GM23248 (cell line): ENCODE results near the gene GTPBP4. TPM values are rescaled to one million over a fixed set of nuclear protein-coding genes. Genes with fewer than 3 reads are reported as not detected.

Experiments
- DNase-seq: peaks from one replicate; pipeline ENCODE4 v3.0.0-alpha.2; 2015
- H2AFZ ChIP-seq: fragments of 200-600 bp; sonication (generic); 2 replicates; pipeline ENCODE4 v1.6.1; 2016; ENCODE audit warnings: antibody characterized with exemption
- H3F3A ChIP-seq: fragments of 200-600 bp; sonication (generic); 2 replicates; pipeline ENCODE4 v1.6.1; 2016; ENCODE audit warnings: mild to moderate bottlenecking, antibody characterized with exemption, mixed run types; ENCODE audit not compliant: insufficient read depth
- H3K27ac ChIP-seq: fragments of 200-600 bp; sonication (generic); 2 replicates; pipeline ENCODE4 v1.5.1; 2016; ENCODE audit warnings: mild to moderate bottlenecking
- H3K27me3 ChIP-seq: fragments of 200-600 bp; sonication (generic); replicated peaks from 2 replicates; pipeline ENCODE4 v1.6.1; 2016; ENCODE audit warnings: mild to moderate bottlenecking; ENCODE audit not compliant: insufficient read depth
- H3K36me3 ChIP-seq: fragments of 200-600 bp; sonication (generic); 2 replicates; pipeline ENCODE4 v1.6.1; 2016; ENCODE audit warnings: low read depth, mild to moderate bottlenecking
- H3K4me1 ChIP-seq: fragments of 200-600 bp; sonication (generic); 2 replicates; pipeline ENCODE4 v1.6.1; 2016; ENCODE audit warnings: mild to moderate bottlenecking; ENCODE audit not compliant: insufficient read depth
- H3K4me2 ChIP-seq: fragments of 200-600 bp; sonication (generic); one replicate; pipeline ENCODE4 v1.6.1; 2016; ENCODE audit warnings: mild to moderate bottlenecking; ENCODE audit not compliant: unreplicated experiment
- H3K4me3 ChIP-seq: fragments of 200-600 bp; sonication (generic); 2 replicates; pipeline ENCODE4 v1.5.1; 2016; ENCODE audit warnings: mild to moderate bottlenecking
- H3K79me2 ChIP-seq: fragments of 200-600 bp; sonication (generic); 2 replicates; pipeline ENCODE4 v1.6.1; 2016; ENCODE audit warnings: mild to moderate bottlenecking; ENCODE audit not compliant: insufficient read depth
- H3K9ac ChIP-seq: fragments of 200-600 bp; sonication (generic); 2 replicates; pipeline ENCODE4 v1.6.1; 2016; ENCODE audit warnings: mild to moderate bottlenecking
- H3K9me2 ChIP-seq: fragments of 200-600 bp; sonication (generic); 2 replicates; pipeline ENCODE4 v1.6.1; 2016; ENCODE audit warnings: mixed run types, mild to moderate bottlenecking, moderate library complexity; ENCODE audit not compliant: insufficient read depth
- H3K9me3 ChIP-seq: fragments of 200-600 bp; sonication (generic); one replicate; pipeline ENCODE4 v1.6.1; 2017; ENCODE audit warnings: low read depth
- H4K20me1 ChIP-seq: fragments of 200-600 bp; sonication (generic); 2 replicates; pipeline ENCODE4 v1.6.0; 2016; ENCODE audit not compliant: insufficient read depth
- EZH2 ChIP-seq: fragments of 200-600 bp; sonication (generic); IDR thresholded peaks from 2 replicates; pipeline ENCODE4 v1.6.1; 2018; ENCODE audit warnings: antibody characterized with exemption, mild to moderate bottlenecking; ENCODE audit not compliant: insufficient read depth, poor library complexity, severe bottlenecking
- EZH2phosphoT487 ChIP-seq: fragments of 200-600 bp; sonication (generic); IDR thresholded peaks from 2 replicates; pipeline ENCODE4 v1.6.1; 2018; ENCODE audit warnings: antibody characterized with exemption, moderate library complexity, mild to moderate bottlenecking, low read depth; ENCODE audit not compliant: insufficient read depth
- WGBS, 2 experiments: methylation state at CpG; one replicate each; pipeline ENCODE4 v1.1.6; 2015 to 2017; ENCODE audit warnings: low lambda C conversion rate in 2 of 2, low coverage in 1 of 2; ENCODE audit errors: missing lambda C conversion rate in 2 of 2; 5-methylcytosine and 5-hydroxymethylcytosine counted together
- in situ Hi-C: fragments of 300-500 bp; cut with MboI; formaldehyde crosslinking; loops from 2 replicates; pipeline ENCODE4 v1.15.0; 2020
- polyA plus RNA-seq: library from polyadenylated mRNA; unstranded; fragments of >200 nt; fragmentation: Nextera tagmentation; extraction: Ambion mirVana; gene quantifications from 2 replicates; pipeline ENCODE4 v1.2.1, GENCODE V29; 2016
- total RNA-seq: library from RNA; depleted of rRNA; stranded (reverse); fragments of >200 nt; shearing (Covaris generic); gene quantifications from 2 replicates; pipeline ENCODE4 v1.2.3, GENCODE V29; 2014

Gene GTPBP4
- total and polyA plus RNA-seq, 2 experiments from 2014 or later = 34.3 to 71.6 TPM

DNA sequence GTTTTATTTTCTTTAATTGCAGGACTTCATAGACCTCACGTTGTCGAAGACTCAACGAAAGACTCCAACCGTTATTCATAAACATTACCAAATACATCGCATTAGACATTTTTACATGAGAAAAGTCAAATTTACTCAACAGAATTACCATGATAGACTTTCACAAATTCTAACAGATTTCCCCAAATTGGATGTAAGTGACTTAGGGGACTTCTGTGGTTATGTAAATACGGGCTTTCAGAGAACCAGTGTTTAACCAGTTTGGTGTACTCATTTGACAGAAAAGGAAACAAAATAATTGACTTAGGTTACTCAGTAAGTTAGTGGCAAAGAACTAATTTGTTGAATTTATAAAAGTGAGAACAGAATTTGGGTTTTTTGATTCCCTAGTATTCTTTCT is 4.2 kb downstream of the GTPBP4 start:
- no peaks in the 10 kb centered on the region for H3K27me3 ChIP-seq

DNA sequence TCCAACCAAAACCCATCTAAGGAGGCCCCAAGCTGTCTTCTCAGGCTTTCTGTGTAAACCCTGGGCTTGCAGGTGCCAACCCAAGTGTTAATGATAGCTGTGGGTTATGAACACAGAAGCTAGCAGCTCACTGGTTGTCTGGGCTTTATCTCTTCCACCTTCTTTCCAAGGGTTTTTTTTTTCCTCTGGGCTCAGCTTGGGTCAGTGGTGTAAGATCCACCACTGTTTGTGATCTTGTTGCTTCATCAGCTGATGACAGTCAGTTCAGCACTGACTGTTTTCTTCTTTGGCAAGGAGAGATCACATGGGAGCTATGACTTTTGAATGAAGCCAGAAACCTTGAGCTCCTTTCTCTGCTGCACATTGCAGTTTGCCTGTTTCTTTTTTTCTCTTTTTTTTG is 4.6 kb downstream of the GTPBP4 start:
- Histone ChIP-seq H3K4me3 (no peak overlapping the region), H4K20me1 (peaks cover 14% of the 10 kb centered on the region), H3K36me3 (peaks cover 54% of the 10 kb centered on the region), H3K27me3 (no peaks in the 10 kb centered on the region), H3K9me3 (no peaks in the 10 kb centered on the region), H3F3A (peaks cover 8% of the 10 kb centered on the region; the same call in 1 of the 2 replicates), H3K9ac (no peak overlapping the region), H3K4me1 (0 out of 2 replicates have a peak, but pooled peaks cover 12% of the 10 kb centered on the region), H3K79me2 (peaks cover 97% of the 10 kb centered on the region), H2AFZ (no peak overlapping the region), H3K4me2 (no peak overlapping the region), H3K27ac (no peak overlapping the region), H3K9me2 (no peaks in the 10 kb centered on the region)
- DNase-seq = peak; percentile 27
- in situ Hi-C loops = no loop called here
- TF ChIP-seq EZH2phosphoT487 (no peak), EZH2 (no peak)

More for the DNA sequence above, 4.2 kb downstream of the GTPBP4 start:
- Histone ChIP-seq H3K4me2 (no peak overlapping the region), H3K79me2 (peaks cover 93% of the 10 kb centered on the region), H3K27ac (no peak overlapping the region), H2AFZ (no peak overlapping the region), H4K20me1 (peaks cover 14% of the 10 kb centered on the region), H3F3A (peaks cover 8% of the 10 kb centered on the region; the same call in 1 of the 2 replicates), H3K9me2 (no peaks in the 10 kb centered on the region), H3K4me1 (0 out of 2 replicates have a peak, but pooled peaks cover 12% of the 10 kb centered on the region), H3K4me3 (no peak overlapping the region), H3K9ac (no peak overlapping the region), H3K36me3 (peaks cover 51% of the 10 kb centered on the region), H3K9me3 (no peaks in the 10 kb centered on the region)
- 93 to 94% methylated on average over 6 of the region's 6 CpGs for whole genome bisulfite sequencing, 2 experiments
- no peak for DNase-seq
- TF ChIP-seq EZH2 = no peak
- TF ChIP-seq EZH2phosphoT487 = no peak
- in situ Hi-C loops = no loop called here

DNA sequence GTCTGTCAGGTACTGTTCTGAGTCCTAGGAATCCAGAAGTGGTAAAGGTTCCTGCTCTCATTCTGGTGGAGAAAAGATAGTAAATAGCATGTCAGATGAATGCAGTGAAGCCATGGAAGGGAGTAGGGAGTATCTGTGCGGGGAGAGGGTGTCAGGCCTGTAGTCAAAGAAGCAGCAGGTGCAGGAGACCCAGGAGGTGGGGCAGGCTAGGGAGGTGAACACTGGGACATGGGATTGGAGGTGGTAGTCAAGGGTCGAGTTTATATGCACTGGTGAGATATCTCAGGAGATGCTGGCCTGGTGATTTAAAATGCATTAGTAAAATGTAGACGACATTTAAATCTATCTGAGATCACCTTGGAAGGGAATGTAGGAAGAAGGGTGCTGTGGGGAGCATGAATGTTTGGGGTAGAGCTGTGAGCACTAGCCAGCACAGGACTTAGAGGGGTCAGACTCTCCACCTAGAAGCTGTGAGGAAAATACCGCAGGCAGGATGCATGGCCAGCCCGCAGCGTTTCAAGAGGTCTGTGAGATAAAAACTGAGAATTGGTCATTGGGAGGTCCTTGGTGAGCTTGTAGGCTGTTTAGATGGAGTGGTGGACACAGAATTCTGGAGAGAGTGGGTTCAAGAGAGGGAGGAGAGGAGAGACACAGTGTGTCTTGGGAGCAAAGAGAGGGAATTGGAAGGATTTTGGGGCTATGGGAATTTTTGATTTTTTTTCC is 6.8 kb downstream of the GTPBP4 start:
- 97 to 99% methylated on average over 6 of the region's 6 CpGs for WGBS, 2 experiments
- Histone ChIP-seq H3K9ac (no peak overlapping the region), H4K20me1 (peaks cover 14% of the 10 kb centered on the region), H3K4me3 (no peak overlapping the region), H2AFZ (no peak overlapping the region), H3K4me1 (0 out of 2 replicates have a peak, but pooled peaks cover 4% of the 10 kb centered on the region), H3K9me2 (no peaks in the 10 kb centered on the region), H3K27me3 (no peaks in the 10 kb centered on the region), H3K9me3 (no peaks in the 10 kb centered on the region), H3K4me2 (no peak overlapping the region), H3K79me2 (peaks cover 100% of the 10 kb centered on the region), H3K36me3 (peaks cover 73% of the 10 kb centered on the region), H3K27ac (no peak overlapping the region), H3F3A (0 out of 2 replicates have a peak, but pooled peaks cover 3% of the 10 kb centered on the region)
- in situ Hi-C loops = no loop called here
- no peak for DNase-seq
- TF ChIP-seq EZH2phosphoT487 = no peak
- no peak for TF ChIP-seq EZH2

DNA sequence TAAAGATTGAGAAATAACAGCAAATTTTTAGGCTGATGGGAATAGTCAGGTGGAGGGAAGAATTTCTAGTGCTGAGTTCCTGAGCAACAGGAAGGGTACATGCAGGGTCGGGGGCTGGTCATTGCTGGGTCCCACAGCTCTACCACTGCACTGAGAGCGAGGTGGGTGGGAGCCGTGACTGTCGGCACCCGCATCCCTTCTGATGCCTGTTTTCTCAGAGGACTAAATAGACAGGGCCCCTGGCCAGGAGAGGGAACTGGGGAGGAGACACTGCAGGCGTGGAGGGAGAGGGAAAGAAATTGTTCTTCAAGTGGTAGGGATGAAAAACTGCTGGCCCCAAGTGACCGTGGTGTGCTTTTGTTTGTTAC is 7.3 kb downstream of the GTPBP4 start:
- TF ChIP-seq EZH2 (no peak), EZH2phosphoT487 (no peak)
- Histone ChIP-seq H3K27ac (no peak overlapping the region), H3K9ac (no peak overlapping the region), H3K9me2 (no peaks in the 10 kb centered on the region), H4K20me1 (peaks cover 14% of the 10 kb centered on the region), H3F3A (0 out of 2 replicates have a peak, but pooled peaks cover 3% of the 10 kb centered on the region), H3K79me2 (peaks cover 100% of the 10 kb centered on the region), H2AFZ (no peak overlapping the region), H3K27me3 (no peaks in the 10 kb centered on the region), H3K4me2 (no peak overlapping the region), H3K4me1 (no peaks in the 10 kb centered on the region), H3K4me3 (no peak overlapping the region), H3K9me3 (no peaks in the 10 kb centered on the region), H3K36me3 (peaks cover 75% of the 10 kb centered on the region)
- WGBS, 2 experiments = 93 to 96% methylated on average over 7 of the region's 7 CpGs
- in situ Hi-C loops = no loop called here
- no peak for DNase-seq
